HEK293T (cell line): ENCODE results near the gene CFAP210.

ENCODE experiments used
- CTCF ChIA-PET: fragments of 350-600 bp; formaldehyde crosslinking; extraction: SDS; loops from one replicate; lab custom pipeline; 2021; ENCODE audit warnings: antibody characterized with exemption, inconsistent platforms; lab: Yijun Ruan, JAX
- POLR2A ChIA-PET: fragments of 350-600 bp; formaldehyde crosslinking; extraction: SDS; loops from one replicate; lab custom pipeline; 2020; ENCODE audit warnings: antibody characterized with exemption, inconsistent platforms; lab: Yijun Ruan, JAX
- DNase-seq: peaks from one replicate; pipeline ENCODE4 v3.0.0; 2012; ENCODE audit warnings: mixed read lengths; ENCODE audit errors: extremely low spot score
- ARNT ChIP-seq: fragments of 450-650 bp; IDR thresholded peaks from 2 replicates; pipeline ENCODE4 v1.6.1; 2017; ENCODE audit warnings: mild to moderate bottlenecking
- BHLHE40 ChIP-seq: fragments of 450-650 bp; IDR thresholded peaks from 2 replicates; pipeline ENCODE4 v1.6.1; 2016; ENCODE audit warnings: mild to moderate bottlenecking, moderate library complexity, borderline replicate concordance
- CTBP1 ChIP-seq: fragments of 450-650 bp; IDR thresholded peaks from 2 replicates; pipeline ENCODE4 v1.6.1; 2016; ENCODE audit warnings: borderline replicate concordance
- ELF4 ChIP-seq: fragments of 450-650 bp; IDR thresholded peaks from 2 replicates; pipeline ENCODE4 v1.6.1; 2017; ENCODE audit warnings: antibody characterized with exemption
- FOXA1 ChIP-seq: fragments of 450-650 bp; IDR thresholded peaks from 2 replicates; pipeline ENCODE4 v1.6.1; 2016; ENCODE audit warnings: mild to moderate bottlenecking
- FOXK2 ChIP-seq: fragments of 450-650 bp; IDR thresholded peaks from 2 replicates; pipeline ENCODE4 v1.6.1; 2016; ENCODE audit warnings: mild to moderate bottlenecking
- FOXM1 ChIP-seq: fragments of 450-650 bp; IDR thresholded peaks from 2 replicates; pipeline ENCODE4 v1.6.1; 2017; ENCODE audit warnings: mild to moderate bottlenecking, borderline replicate concordance
- HDGF ChIP-seq: fragments of 450-650 bp; IDR thresholded peaks from 2 replicates; pipeline ENCODE4 v1.6.1; 2017; ENCODE audit warnings: antibody characterized with exemption, borderline replicate concordance
- L3MBTL2 ChIP-seq: fragments of 450-650 bp; conservative IDR thresholded peaks from 2 replicates; pipeline ENCODE4 v1.6.1; 2016; ENCODE audit warnings: mild to moderate bottlenecking
- LEF1 ChIP-seq: fragments of 450-650 bp; IDR thresholded peaks from 2 replicates; pipeline ENCODE4 v1.6.1; 2017; ENCODE audit warnings: mild to moderate bottlenecking, borderline replicate concordance
- NFRKB ChIP-seq: fragments of 450-650 bp; IDR thresholded peaks from 2 replicates; pipeline ENCODE4 v1.6.1; 2016; ENCODE audit warnings: mild to moderate bottlenecking, moderate library complexity
- SP1 ChIP-seq: fragments of 450-650 bp; IDR thresholded peaks from 2 replicates; pipeline ENCODE4 v1.6.1; 2017
- SUZ12 ChIP-seq: fragments of 450-650 bp; IDR thresholded peaks from 2 replicates; pipeline ENCODE4 v1.6.1; 2016; ENCODE audit warnings: mild to moderate bottlenecking
- TARDBP ChIP-seq: fragments of 450-650 bp; IDR thresholded peaks from 2 replicates; pipeline ENCODE4 v1.6.1; 2016
- ZNF384 ChIP-seq: fragments of 450-650 bp; IDR thresholded peaks from 2 replicates; pipeline ENCODE4 v1.6.1; 2016
- TF ChIP-seq, protein P1 (sequence below): fragments of 450-650 bp; IDR thresholded peaks from 2 replicates; pipeline ENCODE4 v1.6.1; 2016

Gene CFAP210

DNA sequence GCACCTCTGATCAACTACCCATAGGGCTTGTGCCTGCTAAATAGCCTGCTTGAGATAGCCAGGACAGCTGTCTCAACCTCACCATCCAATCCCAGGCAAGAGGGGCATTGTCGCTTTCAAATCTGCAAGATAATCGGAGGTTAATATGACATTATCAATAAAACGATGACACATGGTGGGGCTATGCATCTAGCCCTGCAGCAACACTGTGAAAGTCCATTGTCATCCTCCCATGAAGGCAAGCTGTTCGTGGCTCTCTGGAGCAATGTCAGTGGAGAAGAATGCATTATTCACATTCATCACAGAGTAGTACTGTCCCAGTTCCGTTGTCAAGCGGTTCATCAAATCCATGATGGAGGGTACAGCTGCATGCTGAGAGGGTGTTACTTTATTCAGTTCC lies 20.5 kb upstream of the CFAP210 start:
- TF ChIP-seq BHLHE40 (no peak), ELF4 (no peak), SUZ12 (no peak), FOXK2 (no peak), CTBP1 (no peak), TARDBP (no peak), LEF1 (no peak), NFRKB (no peak), HDGF (no peak), FOXM1 (no peak), ARNT (no peak), ZNF384 (no peak), SP1 (no peak), FOXA1 (no peak), L3MBTL2 (no peak)
- TF ChIP-seq, protein P1, sequence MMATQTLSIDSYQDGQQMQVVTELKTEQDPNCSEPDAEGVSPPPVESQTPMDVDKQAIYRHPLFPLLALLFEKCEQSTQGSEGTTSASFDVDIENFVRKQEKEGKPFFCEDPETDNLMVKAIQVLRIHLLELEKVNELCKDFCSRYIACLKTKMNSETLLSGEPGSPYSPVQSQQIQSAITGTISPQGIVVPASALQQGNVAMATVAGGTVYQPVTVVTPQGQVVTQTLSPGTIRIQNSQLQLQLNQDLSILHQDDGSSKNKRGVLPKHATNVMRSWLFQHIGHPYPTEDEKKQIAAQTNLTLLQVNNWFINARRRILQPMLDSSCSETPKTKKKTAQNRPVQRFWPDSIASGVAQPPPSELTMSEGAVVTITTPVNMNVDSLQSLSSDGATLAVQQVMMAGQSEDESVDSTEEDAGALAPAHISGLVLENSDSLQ, result no peak
- ChIA-PET POLR2A (interaction anchor here (0.8 kb wide), 1 partner anchor 20 kb away, joined by 3 read pairs; no protein-coding TSS in a partner anchor), CTCF (interaction anchor here (1.0 kb wide), 1 partner anchor 11 kb away, joined by 3 read pairs; no protein-coding TSS in a partner anchor)
- DNase-seq, result no peak

- DNase-seq, result no peak
- TF ChIP-seq ELF4, result no peak
- TF ChIP-seq NFRKB, result no peak
- TF ChIP-seq SP1, result no peak
- no peak for TF ChIP-seq FOXA1
- TF ChIP-seq BHLHE40, result no peak
- TF ChIP-seq, protein P1, result no peak
- ChIA-PET POLR2A (no interaction called here), CTCF (no interaction called here)
Observed at GRCh38 chr2:169713331-169713730, 19.1 kb upstream of the CFAP210 start.

DNA sequence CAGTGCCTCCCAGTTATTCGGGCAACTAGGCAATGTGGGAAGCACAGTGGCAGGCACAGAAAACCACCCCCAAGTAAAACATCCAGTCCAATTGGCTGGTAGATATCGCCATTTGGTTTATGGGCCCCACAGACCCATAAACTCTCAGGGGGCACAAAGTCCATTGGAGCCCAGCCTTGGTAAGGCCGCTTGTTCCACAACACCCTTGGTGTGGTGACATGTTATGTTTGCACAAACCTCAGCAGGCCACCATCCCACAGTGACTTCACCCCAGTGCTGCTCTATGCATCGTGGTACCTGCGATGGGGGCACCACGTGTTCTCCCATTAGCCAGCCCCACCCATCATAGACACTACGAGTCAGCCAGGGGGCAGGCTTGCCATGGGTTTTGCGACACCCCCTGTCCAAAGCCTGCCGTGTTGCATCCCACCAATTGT lies 18.6 kb upstream of the CFAP210 start:
- DNase-seq, result no peak
- POLR2A ChIA-PET, result no interaction called here
- TF ChIP-seq HDGF (no peak), ARNT (no peak), ELF4 (no peak), SUZ12 (no peak), FOXK2 (no peak), TARDBP (no peak), LEF1 (no peak), ZNF384 (no peak)
- CTCF ChIA-PET, result no interaction called here

GRCh38 chr2:169711751-169712509 lies 17.7 kb upstream of the CFAP210 start:
- ChIA-PET CTCF (no interaction called here), POLR2A (no interaction called here)
- no peak for DNase-seq
- no peak for TF ChIP-seq CTBP1

- no peak for TF ChIP-seq FOXM1
- POLR2A ChIA-PET, result no interaction called here
- no peak for DNase-seq
- CTCF ChIA-PET, result no interaction called here
Observed at GRCh38 chr2:169709981-169710380, 15.8 kb upstream of the CFAP210 start.

DNA sequence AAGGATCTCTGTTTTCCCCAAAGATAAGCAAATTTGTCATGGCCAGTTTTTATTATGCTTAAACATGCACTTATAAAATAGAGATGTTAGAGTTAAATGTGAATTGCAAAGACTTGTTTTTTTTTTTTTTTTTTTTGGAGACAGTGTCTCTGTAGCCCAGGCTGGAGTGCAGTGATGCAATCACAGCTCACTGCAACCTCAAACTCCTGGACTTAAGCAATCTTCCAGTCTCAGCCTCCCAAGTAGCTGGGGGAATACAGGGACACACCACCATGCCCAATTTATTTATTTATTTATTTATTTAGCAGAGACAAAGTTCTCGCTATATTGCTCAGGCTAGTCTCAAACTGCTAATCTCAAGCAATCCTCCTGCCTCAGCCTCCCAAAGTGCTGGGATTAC lies 15.1 kb upstream of the CFAP210 start:
- CTCF ChIA-PET, result no interaction called here
- TF ChIP-seq FOXM1 (no peak), SP1 (no peak), L3MBTL2 (no peak), FOXA1 (no peak), ZNF384 (no peak), ELF4 (no peak), TARDBP (no peak), FOXK2 (no peak), LEF1 (no peak), CTBP1 (no peak), NFRKB (no peak), SUZ12 (no peak), ARNT (no peak), HDGF (no peak), BHLHE40 (no peak)
- TF ChIP-seq, protein P1, result no peak
- POLR2A ChIA-PET, result no interaction called here
- no peak for DNase-seq

- POLR2A ChIA-PET, result no interaction called here
- no peak for DNase-seq
- no peak for TF ChIP-seq SUZ12
- TF ChIP-seq L3MBTL2, result no peak
- TF ChIP-seq, protein P1, result no peak
- TF ChIP-seq BHLHE40, result no peak
- TF ChIP-seq ARNT, result no peak
- no peak for TF ChIP-seq LEF1
- no peak for TF ChIP-seq HDGF
- TF ChIP-seq ELF4, result no peak
- no peak for TF ChIP-seq FOXK2
- no peak for TF ChIP-seq FOXM1
- no peak for TF ChIP-seq SP1
- TF ChIP-seq ZNF384, result no peak
- TF ChIP-seq FOXA1, result no peak
- no peak for TF ChIP-seq NFRKB
- TF ChIP-seq CTBP1, result no peak
- TF ChIP-seq TARDBP, result no peak
- CTCF ChIA-PET, result no interaction called here
Observed at GRCh38 chr2:169707626-169708025, 13.4 kb upstream of the CFAP210 start.
